ENCODE results near the gene COMMD10.

Gene COMMD10

DNA sequence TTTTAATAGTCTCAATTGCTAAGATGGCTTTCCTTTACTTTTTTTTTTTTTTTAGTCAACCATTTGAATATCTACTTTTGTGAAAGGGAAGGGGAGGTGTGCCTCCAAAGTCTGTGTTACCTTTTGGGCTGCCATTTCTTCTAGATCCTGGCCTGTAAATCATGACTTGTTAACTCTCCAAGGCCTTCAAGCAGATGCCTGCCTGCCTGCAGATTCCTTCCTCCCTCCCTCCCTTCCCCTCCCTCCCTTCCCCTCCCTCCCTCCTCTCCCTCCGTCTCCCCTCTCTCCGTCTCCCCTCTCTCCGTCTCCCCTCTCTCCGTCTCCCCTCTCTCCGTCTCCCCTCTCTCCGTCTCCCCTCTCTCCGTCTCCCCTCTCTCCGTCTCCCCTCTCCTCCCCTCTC, 73.1 kb downstream of the COMMD10 start:
- TF ChIP-seq, protein P1, sequence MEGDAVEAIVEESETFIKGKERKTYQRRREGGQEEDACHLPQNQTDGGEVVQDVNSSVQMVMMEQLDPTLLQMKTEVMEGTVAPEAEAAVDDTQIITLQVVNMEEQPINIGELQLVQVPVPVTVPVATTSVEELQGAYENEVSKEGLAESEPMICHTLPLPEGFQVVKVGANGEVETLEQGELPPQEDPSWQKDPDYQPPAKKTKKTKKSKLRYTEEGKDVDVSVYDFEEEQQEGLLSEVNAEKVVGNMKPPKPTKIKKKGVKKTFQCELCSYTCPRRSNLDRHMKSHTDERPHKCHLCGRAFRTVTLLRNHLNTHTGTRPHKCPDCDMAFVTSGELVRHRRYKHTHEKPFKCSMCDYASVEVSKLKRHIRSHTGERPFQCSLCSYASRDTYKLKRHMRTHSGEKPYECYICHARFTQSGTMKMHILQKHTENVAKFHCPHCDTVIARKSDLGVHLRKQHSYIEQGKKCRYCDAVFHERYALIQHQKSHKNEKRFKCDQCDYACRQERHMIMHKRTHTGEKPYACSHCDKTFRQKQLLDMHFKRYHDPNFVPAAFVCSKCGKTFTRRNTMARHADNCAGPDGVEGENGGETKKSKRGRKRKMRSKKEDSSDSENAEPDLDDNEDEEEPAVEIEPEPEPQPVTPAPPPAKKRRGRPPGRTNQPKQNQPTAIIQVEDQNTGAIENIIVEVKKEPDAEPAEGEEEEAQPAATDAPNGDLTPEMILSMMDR (IDR thresholded peaks at IDR 0.05; ENCODE audit: low read depth, low read length, missing control alignments) = no peak
- in situ Hi-C loops (cut with HindIII; ENCODE audit: low sequenced_read_pairs) = no loop called here
- no peak overlapping the region for H3K4me3 ChIP-seq (ENCODE audit: low read depth, low read length)
- no peak for DNase-seq (ENCODE audit: low read depth)

DNA sequence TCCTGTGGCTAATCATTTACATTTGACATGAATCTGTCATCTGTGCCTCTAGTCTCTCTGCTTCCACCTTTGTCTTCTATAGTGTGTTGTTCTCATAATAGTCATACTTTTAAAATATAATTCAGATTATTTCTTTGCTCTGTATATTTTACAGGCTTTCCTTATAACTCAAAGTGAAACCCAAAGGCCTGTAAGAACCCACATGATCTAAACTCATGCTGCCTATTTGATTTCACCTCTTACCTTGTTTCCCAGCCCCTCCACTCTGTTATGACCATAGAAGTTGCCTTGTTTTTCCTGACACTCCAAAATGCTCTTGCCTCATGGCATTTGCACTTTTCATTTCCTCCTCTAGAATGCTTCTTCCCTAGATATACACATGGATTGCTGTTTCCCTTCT, 74.2 kb downstream of the COMMD10 start:
- DNase-seq (ENCODE audit: low read depth) = no peak
- H3K4me3 ChIP-seq (ENCODE audit: low read depth, low read length) = no peak overlapping the region
- TF ChIP-seq, protein P1 (IDR thresholded peaks at IDR 0.05; ENCODE audit: low read depth, low read length, missing control alignments) = no peak
- in situ Hi-C loops (cut with HindIII; ENCODE audit: low sequenced_read_pairs) = no loop called here

DNA sequence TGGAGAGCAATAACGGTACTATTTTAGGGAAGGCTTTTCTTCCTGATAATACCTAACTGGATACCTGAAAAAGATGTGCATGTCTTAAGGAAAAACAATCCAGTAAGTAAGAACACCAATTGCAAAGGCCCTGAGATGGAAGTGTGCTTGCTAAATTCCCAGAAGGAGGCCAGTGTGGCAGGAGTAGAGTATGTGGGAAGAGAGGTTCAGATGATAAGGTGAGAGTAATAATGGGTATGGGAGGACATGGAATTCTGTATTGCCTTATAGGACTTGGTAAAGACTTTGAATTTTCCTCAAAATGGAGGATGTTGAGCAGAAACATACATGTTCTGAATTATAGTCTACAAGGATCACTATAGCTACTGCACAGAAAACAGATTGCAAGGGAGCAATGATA, 89.3 kb downstream of the COMMD10 start:
- in situ Hi-C loops (cut with HindIII; ENCODE audit: low sequenced_read_pairs) = no loop called here
- H3K4me3 ChIP-seq (ENCODE audit: low read depth, low read length) = no peak overlapping the region
- TF ChIP-seq, protein P1 (IDR thresholded peaks at IDR 0.05; ENCODE audit: low read depth, low read length, missing control alignments) = no peak
- no peak for DNase-seq (ENCODE audit: low read depth)

DNA sequence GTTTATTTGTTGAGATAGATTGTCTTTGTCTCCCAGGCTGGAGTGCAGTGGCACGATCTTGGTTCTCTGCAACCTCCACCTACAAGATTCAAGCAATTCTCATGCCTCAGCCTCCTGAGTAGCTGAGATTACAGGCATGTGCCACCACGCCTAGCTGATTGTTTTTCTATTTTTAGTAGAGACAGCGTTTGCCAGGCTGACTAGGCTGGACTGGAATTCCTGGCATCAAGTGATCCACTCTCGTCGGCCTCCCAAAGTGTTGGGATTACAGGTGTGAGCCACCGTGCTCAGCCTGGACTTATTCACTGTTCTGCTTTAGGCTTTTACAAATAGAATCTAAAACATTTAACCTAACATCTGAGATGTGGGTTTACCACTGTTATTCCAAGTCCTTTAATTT, 91.3 kb downstream of the COMMD10 start:
- in situ Hi-C loops (cut with HindIII; ENCODE audit: low sequenced_read_pairs) = no loop called here
- no peak overlapping the region for H3K4me3 ChIP-seq (ENCODE audit: low read depth, low read length)
- DNase-seq (ENCODE audit: low read depth) = no peak
- TF ChIP-seq, protein P1 (IDR thresholded peaks at IDR 0.05; ENCODE audit: low read depth, low read length, missing control alignments) = no peak

DNA sequence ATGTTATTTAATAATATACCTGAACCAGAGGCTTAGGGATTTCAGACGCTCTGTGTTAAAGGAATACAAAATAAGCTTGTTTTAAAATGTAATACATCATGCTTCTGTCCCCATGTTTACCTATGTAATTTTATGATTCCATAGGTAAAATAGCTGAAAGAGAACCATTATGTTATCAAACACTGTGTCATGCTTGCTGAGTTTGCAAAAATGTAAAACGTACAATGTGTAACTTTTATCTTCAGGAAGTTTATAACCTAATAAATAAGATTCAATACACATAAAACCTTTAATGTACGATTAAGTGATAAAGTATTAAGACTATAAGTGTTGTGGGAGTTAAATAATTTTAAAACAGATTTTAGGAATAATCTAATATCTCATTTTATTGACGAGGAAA, 94.1 kb downstream of the COMMD10 start:
- in situ Hi-C loops (cut with HindIII; ENCODE audit: low sequenced_read_pairs) = no loop called here
- no peak overlapping the region for H3K4me3 ChIP-seq (ENCODE audit: low read depth, low read length)
- DNase-seq (ENCODE audit: low read depth) = no peak
- TF ChIP-seq, protein P1 (IDR thresholded peaks at IDR 0.05; ENCODE audit: low read depth, low read length, missing control alignments) = no peak

DNA sequence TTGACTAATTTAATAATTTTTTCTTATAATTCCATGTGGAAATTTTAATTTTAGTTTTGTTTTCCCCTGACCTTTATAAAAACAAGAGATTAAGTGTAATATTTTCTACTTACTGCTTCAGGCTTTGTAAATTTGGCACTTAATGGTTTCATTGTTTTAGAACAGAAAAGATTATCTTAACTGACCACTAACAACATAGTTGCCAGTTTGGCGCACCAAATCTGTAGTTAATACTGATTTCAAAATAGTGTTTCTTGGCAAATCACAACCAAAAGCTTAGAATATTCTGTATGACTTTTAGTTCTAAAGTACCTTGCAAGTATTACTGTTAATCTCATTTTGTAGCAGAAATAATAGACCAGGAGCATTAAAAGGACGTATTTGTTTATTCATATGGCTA, 124.3 kb downstream of the COMMD10 start:
- TF ChIP-seq, protein P1 (IDR thresholded peaks at IDR 0.05; ENCODE audit: low read depth, low read length, missing control alignments) = no peak
- no peak overlapping the region for H3K4me3 ChIP-seq (ENCODE audit: low read depth, low read length)
- no peak for DNase-seq (ENCODE audit: low read depth)
- in situ Hi-C loops (cut with HindIII; ENCODE audit: low sequenced_read_pairs) = no loop called here

DNA sequence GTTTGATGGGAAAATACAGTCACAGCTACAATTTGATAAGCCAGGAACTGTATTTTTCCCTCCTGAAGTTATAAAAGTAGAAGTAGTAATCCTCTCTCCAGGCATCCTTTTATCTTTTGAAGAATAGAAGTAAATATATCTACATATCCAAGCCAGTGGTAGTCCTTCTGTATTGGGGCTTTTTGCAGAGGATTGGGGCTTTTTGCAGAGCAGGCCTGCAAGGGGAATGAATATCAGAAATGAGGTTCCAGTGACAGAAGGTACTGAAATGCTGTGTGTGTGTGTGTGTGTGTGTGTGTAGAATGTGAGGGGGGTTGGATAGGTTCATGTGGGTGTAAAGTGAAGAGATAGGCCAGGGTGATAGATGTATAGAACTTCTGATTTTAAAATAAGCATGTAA, 127.4 kb downstream of the COMMD10 start:
- TF ChIP-seq, protein P1 (IDR thresholded peaks at IDR 0.05; ENCODE audit: low read depth, low read length, missing control alignments) = no peak
- in situ Hi-C loops (cut with HindIII; ENCODE audit: low sequenced_read_pairs) = no loop called here
- DNase-seq (ENCODE audit: low read depth) = no peak
- no peak overlapping the region for H3K4me3 ChIP-seq (ENCODE audit: low read depth, low read length)
